MM.1S (cell line): ENCODE measurements around the gene RFC1.

Source experiments
- DNase-seq: peaks from one replicate; pipeline ENCODE4 v3.0.0-alpha.2; 2015
- H2AFZ ChIP-seq: fragments of 300-600 bp; sonication (generic); 2 replicates; pipeline ENCODE4 v1.6.0; 2016; ENCODE audit warnings: antibody characterized with exemption, low read length
- H3F3A ChIP-seq: fragments of 300-600 bp; sonication (generic); 2 replicates; pipeline ENCODE4 v1.6.1; 2016; ENCODE audit warnings: mild to moderate bottlenecking, antibody characterized with exemption, low read length, moderate library complexity, mixed read lengths; ENCODE audit not compliant: insufficient read depth
- H3K27ac ChIP-seq: fragments of 300-600 bp; sonication (generic); 2 replicates; pipeline ENCODE4 v1.5.1; 2016; ENCODE audit warnings: mild to moderate bottlenecking, low read length
- H3K27me3 ChIP-seq: fragments of 300-600 bp; sonication (generic); replicated peaks from 2 replicates; pipeline ENCODE4 v1.6.0; 2016; ENCODE audit warnings: low read length; ENCODE audit not compliant: insufficient read depth
- H3K36me3 ChIP-seq: fragments of 300-600 bp; sonication (generic); replicated peaks from 2 replicates; pipeline ENCODE4 v1.6.1; 2016; ENCODE audit warnings: mild to moderate bottlenecking, low read length, mixed read lengths; ENCODE audit not compliant: insufficient read depth
- H3K4me1 ChIP-seq: fragments of 300-600 bp; sonication (generic); 2 replicates; pipeline ENCODE4 v1.6.1; 2016; ENCODE audit warnings: low read length, mixed read lengths
- H3K4me2 ChIP-seq: fragments of 300-600 bp; sonication (generic); 2 replicates; pipeline ENCODE4 v1.6.0; 2016; ENCODE audit warnings: low read depth, low read length
- H3K4me3 ChIP-seq: fragments of 300-600 bp; sonication (generic); 2 replicates; pipeline ENCODE4 v1.5.1; 2016; ENCODE audit warnings: low read length, mixed read lengths
- H3K79me2 ChIP-seq: fragments of 300-600 bp; sonication (generic); 2 replicates; pipeline ENCODE4 v1.6.1; 2016; ENCODE audit warnings: mixed run types, low read length, mixed read lengths
- H3K9ac ChIP-seq: fragments of 300-600 bp; sonication (generic); 2 replicates; pipeline ENCODE4 v1.6.1; 2016; ENCODE audit warnings: low read length, mixed read lengths
- H3K9me2 ChIP-seq: fragments of 300-600 bp; sonication (generic); replicated peaks from 2 replicates; pipeline ENCODE4 v1.6.1; 2016; ENCODE audit warnings: mild to moderate bottlenecking, low read length, mixed read lengths; ENCODE audit not compliant: insufficient read depth
- H3K9me3 ChIP-seq: fragments of 300-600 bp; sonication (generic); replicated peaks from 2 replicates; pipeline ENCODE4 v1.6.1; 2016; ENCODE audit warnings: mild to moderate bottlenecking, low read length, mixed read lengths; ENCODE audit not compliant: insufficient read depth
- H4K20me1 ChIP-seq: fragments of 300-600 bp; sonication (generic); 2 replicates; pipeline ENCODE4 v1.6.1; 2016; ENCODE audit warnings: mild to moderate bottlenecking, low read length, moderate library complexity, mixed read lengths; ENCODE audit not compliant: insufficient read depth
- EZH2 ChIP-seq: fragments of 300-600 bp; sonication (generic); optimal IDR thresholded peaks from 2 replicates; pipeline ENCODE3; 2017; ENCODE audit warnings: low read depth, mild to moderate bottlenecking, antibody characterized with exemption, low read length, mixed read lengths
- EZH2phosphoT487 ChIP-seq: fragments of 300-600 bp; sonication (generic); IDR thresholded peaks from 2 replicates; pipeline ENCODE4 v1.6.1; 2018; ENCODE audit warnings: antibody characterized with exemption, low read length
- TF ChIP-seq, protein P1 (sequence below): fragments of 300-600 bp; sonication (generic); IDR thresholded peaks from 2 replicates; pipeline ENCODE4 v1.5.1; 2016; ENCODE audit warnings: antibody characterized with exemption, low read length, mixed read lengths

The RFC1 gene

GRCh38 chr4:39312816-39313215, 53.3 kb downstream of the RFC1 start:
- no peak overlapping the region for H3K4me2 ChIP-seq
- no peaks in the 10 kb centered on the region for H3K4me1 ChIP-seq
- H3K4me3 ChIP-seq, result no peak overlapping the region
- TF ChIP-seq, protein P1, sequence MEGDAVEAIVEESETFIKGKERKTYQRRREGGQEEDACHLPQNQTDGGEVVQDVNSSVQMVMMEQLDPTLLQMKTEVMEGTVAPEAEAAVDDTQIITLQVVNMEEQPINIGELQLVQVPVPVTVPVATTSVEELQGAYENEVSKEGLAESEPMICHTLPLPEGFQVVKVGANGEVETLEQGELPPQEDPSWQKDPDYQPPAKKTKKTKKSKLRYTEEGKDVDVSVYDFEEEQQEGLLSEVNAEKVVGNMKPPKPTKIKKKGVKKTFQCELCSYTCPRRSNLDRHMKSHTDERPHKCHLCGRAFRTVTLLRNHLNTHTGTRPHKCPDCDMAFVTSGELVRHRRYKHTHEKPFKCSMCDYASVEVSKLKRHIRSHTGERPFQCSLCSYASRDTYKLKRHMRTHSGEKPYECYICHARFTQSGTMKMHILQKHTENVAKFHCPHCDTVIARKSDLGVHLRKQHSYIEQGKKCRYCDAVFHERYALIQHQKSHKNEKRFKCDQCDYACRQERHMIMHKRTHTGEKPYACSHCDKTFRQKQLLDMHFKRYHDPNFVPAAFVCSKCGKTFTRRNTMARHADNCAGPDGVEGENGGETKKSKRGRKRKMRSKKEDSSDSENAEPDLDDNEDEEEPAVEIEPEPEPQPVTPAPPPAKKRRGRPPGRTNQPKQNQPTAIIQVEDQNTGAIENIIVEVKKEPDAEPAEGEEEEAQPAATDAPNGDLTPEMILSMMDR, result no peak
- TF ChIP-seq EZH2phosphoT487 (no peak), EZH2 (no peak)
- H3K36me3 ChIP-seq, result peaks cover 24% of the 10 kb centered on the region
- H3K9me2 ChIP-seq, result no peaks in the 10 kb centered on the region
- H3F3A ChIP-seq, result no peaks in the 10 kb centered on the region
- DNase-seq, result no peak
- H3K27ac ChIP-seq, result no peak overlapping the region
- no peaks in the 10 kb centered on the region for H3K9me3 ChIP-seq
- peaks cover 21% of the 10 kb centered on the region for H3K79me2 ChIP-seq
- H3K27me3 ChIP-seq, result no peaks in the 10 kb centered on the region
- H4K20me1 ChIP-seq, result no peaks in the 10 kb centered on the region
- no peak overlapping the region for H3K9ac ChIP-seq
- no peak overlapping the region for H2AFZ ChIP-seq

DNA sequence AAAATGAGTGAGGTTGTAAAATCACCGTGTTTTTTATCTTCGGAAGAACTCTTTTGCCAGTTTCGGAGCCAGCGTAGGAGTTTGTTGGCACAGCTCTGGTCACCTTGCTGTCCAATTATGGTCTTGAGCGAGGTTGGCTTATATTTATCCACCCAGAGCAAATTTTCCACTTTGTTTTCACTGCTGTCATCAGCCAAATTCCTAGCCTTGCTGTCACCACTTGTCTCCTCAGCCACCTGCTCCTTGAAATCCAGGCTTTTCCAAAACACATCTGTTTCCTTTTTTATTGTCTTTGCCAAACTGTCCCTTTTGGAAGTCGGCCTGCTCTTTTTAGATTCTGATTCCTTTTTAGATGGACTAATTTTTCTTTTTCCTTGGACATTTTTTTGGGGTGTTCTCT, 57.6 kb downstream of the RFC1 start:
- H3K79me2 ChIP-seq, result peaks cover 24% of the 10 kb centered on the region
- no peak overlapping the region for H3K9ac ChIP-seq
- no peak overlapping the region for H3K27ac ChIP-seq
- no peak overlapping the region for H3K4me3 ChIP-seq
- H3K27me3 ChIP-seq, result no peaks in the 10 kb centered on the region
- H3K4me1 ChIP-seq, result no peaks in the 10 kb centered on the region
- DNase-seq, result no peak
- no peak overlapping the region for H3K4me2 ChIP-seq
- no peaks in the 10 kb centered on the region for H4K20me1 ChIP-seq
- no peaks in the 10 kb centered on the region for H3K9me3 ChIP-seq
- TF ChIP-seq, protein P1, result no peak
- TF ChIP-seq EZH2, result no peak
- TF ChIP-seq EZH2phosphoT487, result no peak
- no peaks in the 10 kb centered on the region for H3K9me2 ChIP-seq
- peaks cover 19% of the 10 kb centered on the region for H3K36me3 ChIP-seq
- no peak overlapping the region for H2AFZ ChIP-seq
- no peaks in the 10 kb centered on the region for H3F3A ChIP-seq

DNA sequence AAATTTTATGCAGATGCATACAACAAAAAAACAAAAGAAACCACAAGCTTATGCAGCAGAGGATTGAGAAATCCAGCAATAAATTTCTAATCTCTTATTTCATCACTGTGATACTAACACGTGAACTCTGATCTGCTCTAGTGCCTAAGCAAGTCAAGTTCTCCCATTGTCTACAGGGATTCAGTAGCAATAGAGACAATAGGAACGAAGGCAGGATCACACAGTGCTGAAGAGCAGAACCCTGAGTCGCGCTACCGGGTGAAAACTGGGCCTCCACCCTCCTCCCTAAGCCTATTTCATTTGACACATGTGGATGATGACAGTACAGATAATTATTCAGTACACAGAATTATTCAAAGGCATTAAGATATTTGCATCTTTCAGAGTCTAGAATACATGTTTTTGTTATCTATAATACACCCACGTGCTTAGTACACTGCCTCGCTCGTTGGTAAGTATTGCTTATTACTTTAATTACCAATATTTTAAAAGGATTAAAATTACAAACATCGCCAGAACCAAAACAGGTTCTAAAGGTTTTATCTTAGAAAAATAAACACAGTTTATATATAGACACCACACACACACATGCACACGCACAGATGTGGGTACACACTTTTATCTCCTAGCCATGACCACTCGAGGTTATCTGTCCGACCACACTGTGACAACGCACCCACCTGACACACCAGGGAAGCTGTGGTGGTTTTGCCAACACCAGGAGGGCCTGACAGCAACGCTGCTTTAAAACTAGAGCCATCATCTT, 60.1 kb downstream of the RFC1 start:
- Histone ChIP-seq H3K27me3 (no peaks in the 10 kb centered on the region), H3K79me2 (peaks cover 22% of the 10 kb centered on the region), H3K9me3 (no peaks in the 10 kb centered on the region), H3F3A (no peaks in the 10 kb centered on the region), H3K9me2 (no peaks in the 10 kb centered on the region), H4K20me1 (no peaks in the 10 kb centered on the region), H2AFZ (no peak overlapping the region), H3K4me1 (no peaks in the 10 kb centered on the region), H3K4me2 (no peak overlapping the region), H3K36me3 (peaks cover 17% of the 10 kb centered on the region), H3K9ac (no peak overlapping the region), H3K27ac (no peak overlapping the region), H3K4me3 (no peak overlapping the region)
- TF ChIP-seq EZH2 (no peak), EZH2phosphoT487 (no peak)
- TF ChIP-seq, protein P1, result no peak
- no peak for DNase-seq
